Measurements from ENCODE around the gene ZBTB40. TPM values are rescaled to one million over a fixed set of nuclear protein-coding genes. Genes with fewer than 3 reads are reported as not detected.

Gene ZBTB40
- total and polyA plus RNA-seq, 10 of the 15 experiments (the other 5 are each of a cell fraction or from before 2014, with no cell fraction given) = 1.9 to 14.4 (median 9.0) TPM

DNA sequence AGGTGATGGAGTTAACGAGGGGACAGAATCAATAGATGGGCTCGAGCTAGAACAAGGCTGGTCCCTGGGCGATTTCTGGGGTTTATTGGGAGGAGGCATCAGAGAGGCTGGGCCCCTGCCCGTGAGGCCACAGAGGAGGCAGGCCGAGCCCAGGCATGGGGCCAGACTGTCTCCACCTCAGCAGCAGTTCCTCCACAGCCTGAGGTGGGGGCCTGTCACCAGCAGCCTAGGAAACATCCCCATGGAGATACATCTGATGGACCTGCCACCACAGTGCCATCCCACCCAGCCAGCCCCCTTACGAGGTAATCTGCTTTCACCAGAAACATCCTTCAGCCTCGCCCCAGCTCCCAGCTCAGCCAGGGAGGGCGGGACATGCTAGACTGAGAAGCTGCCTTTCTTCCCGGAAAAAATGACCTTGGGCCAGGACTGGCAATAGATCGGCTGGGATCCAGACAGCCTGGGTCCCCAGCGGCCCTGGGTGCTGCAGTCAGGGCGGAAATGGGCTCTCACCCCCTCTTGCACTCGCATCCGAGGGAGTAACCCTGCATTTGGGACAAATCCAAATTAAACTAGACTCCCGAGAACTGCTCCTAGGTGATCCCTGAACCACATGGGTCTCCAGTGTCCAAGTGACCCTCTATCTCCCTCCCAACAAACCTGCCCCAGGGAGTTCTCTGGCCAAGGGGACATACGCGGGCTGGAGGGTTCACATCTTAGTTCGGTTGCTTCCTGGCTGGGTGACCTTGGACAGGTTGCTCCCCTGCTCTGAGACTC, 101.6 kb downstream of the ZBTB40 start:
- no peak overlapping the region for H3K4me2 ChIP-seq (ENCODE audit: control insufficient read depth, insufficient read depth)
- ChIA-PET SMC1A (ENCODE audit: uncharacterized antibody, unreplicated experiment) (no interaction called here), RAD21 (ENCODE audit: unreplicated experiment) (no interaction called here), CTCF (no interaction called here), POLR2A (no interaction called here)
- no peaks in the 10 kb centered on the region for H3K4me1 ChIP-seq (ENCODE audit: control insufficient read depth, insufficient read depth, low read length)
- in situ Hi-C loops (cut with MboI) (no loop called here), intact Hi-C loops (cut with micrococcal nuclease; ENCODE audit: unreplicated experiment) (no loop called here)
- no peaks in the 10 kb centered on the region for H3K9me3 ChIP-seq (replicated peaks; ENCODE audit: control insufficient read depth, insufficient read depth, low read length)
- no peak overlapping the region for H3K9ac ChIP-seq (ENCODE audit: control insufficient read depth, insufficient read depth, low read length)
- DNase-seq (ENCODE audit: low read depth, low spot score) (no peak), ATAC-seq (no peak), FAIRE-seq (no peak)
- H3K27ac ChIP-seq (ENCODE audit: control insufficient read depth, insufficient read depth) = no peak overlapping the region
- BruUV-seq (replicated peaks) = no TSS peak
- WGBS (ENCODE audit: insufficient coverage, insufficient replicate concordance, low lambda C conversion rate, missing lambda C conversion rate) = 19% methylated on average over 17 of the region's 18 CpGs
- no peaks in the 10 kb centered on the region for H3K79me2 ChIP-seq (ENCODE audit: control insufficient read depth, insufficient read depth, low read length)
- H3K4me3 ChIP-seq = no peak overlapping the region
- H3K36me3 ChIP-seq (ENCODE audit: control insufficient read depth in 2 of 2, insufficient read depth in 2 of 2, low read length in 1 of 2) = no peaks in the 10 kb centered on the region
- H2AFZ ChIP-seq (ENCODE audit: control insufficient read depth, low read depth, low read length) = no peak overlapping the region
- H3K27me3 ChIP-seq (replicated peaks in 1 of 2; ENCODE audit: control insufficient read depth in 2 of 2, insufficient read depth in 2 of 2, low read length in 1 of 2) = peaks cover 4 to 12% of the 10 kb centered on the region in 2 experiments
- TF ChIP-seq IKZF1 (conservative IDR thresholded peaks at IDR 0.05) = no peak
- TF ChIP-seq, protein P1, sequence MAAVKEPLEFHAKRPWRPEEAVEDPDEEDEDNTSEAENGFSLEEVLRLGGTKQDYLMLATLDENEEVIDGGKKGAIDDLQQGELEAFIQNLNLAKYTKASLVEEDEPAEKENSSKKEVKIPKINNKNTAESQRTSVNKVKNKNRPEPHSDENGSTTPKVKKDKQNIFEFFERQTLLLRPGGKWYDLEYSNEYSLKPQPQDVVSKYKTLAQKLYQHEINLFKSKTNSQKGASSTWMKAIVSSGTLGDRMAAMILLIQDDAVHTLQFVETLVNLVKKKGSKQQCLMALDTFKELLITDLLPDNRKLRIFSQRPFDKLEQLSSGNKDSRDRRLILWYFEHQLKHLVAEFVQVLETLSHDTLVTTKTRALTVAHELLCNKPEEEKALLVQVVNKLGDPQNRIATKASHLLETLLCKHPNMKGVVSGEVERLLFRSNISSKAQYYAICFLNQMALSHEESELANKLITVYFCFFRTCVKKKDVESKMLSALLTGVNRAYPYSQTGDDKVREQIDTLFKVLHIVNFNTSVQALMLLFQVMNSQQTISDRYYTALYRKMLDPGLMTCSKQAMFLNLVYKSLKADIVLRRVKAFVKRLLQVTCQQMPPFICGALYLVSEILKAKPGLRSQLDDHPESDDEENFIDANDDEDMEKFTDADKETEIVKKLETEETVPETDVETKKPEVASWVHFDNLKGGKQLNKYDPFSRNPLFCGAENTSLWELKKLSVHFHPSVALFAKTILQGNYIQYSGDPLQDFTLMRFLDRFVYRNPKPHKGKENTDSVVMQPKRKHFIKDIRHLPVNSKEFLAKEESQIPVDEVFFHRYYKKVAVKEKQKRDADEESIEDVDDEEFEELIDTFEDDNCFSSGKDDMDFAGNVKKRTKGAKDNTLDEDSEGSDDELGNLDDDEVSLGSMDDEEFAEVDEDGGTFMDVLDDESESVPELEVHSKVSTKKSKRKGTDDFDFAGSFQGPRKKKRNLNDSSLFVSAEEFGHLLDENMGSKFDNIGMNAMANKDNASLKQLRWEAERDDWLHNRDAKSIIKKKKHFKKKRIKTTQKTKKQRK (IDR thresholded peaks at IDR 0.05; ENCODE audit: low read depth, low read length) = no peak
- TF ChIP-seq, protein P2, sequence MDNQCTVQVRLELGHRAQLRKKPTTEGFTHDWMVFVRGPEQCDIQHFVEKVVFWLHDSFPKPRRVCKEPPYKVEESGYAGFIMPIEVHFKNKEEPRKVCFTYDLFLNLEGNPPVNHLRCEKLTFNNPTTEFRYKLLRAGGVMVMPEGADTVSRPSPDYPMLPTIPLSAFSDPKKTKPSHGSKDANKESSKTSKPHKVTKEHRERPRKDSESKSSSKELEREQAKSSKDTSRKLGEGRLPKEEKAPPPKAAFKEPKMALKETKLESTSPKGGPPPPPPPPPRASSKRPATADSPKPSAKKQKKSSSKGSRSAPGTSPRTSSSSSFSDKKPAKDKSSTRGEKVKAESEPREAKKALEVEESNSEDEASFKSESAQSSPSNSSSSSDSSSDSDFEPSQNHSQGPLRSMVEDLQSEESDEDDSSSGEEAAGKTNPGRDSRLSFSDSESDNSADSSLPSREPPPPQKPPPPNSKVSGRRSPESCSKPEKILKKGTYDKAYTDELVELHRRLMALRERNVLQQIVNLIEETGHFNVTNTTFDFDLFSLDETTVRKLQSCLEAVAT (IDR thresholded peaks at IDR 0.05) = no peak
- TF ChIP-seq, protein P3, sequence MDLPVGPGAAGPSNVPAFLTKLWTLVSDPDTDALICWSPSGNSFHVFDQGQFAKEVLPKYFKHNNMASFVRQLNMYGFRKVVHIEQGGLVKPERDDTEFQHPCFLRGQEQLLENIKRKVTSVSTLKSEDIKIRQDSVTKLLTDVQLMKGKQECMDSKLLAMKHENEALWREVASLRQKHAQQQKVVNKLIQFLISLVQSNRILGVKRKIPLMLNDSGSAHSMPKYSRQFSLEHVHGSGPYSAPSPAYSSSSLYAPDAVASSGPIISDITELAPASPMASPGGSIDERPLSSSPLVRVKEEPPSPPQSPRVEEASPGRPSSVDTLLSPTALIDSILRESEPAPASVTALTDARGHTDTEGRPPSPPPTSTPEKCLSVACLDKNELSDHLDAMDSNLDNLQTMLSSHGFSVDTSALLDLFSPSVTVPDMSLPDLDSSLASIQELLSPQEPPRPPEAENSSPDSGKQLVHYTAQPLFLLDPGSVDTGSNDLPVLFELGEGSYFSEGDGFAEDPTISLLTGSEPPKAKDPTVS (IDR thresholded peaks at IDR 0.05; ENCODE audit: low read depth, low read length) = no peak
- TF ChIP-seq, protein P4, sequence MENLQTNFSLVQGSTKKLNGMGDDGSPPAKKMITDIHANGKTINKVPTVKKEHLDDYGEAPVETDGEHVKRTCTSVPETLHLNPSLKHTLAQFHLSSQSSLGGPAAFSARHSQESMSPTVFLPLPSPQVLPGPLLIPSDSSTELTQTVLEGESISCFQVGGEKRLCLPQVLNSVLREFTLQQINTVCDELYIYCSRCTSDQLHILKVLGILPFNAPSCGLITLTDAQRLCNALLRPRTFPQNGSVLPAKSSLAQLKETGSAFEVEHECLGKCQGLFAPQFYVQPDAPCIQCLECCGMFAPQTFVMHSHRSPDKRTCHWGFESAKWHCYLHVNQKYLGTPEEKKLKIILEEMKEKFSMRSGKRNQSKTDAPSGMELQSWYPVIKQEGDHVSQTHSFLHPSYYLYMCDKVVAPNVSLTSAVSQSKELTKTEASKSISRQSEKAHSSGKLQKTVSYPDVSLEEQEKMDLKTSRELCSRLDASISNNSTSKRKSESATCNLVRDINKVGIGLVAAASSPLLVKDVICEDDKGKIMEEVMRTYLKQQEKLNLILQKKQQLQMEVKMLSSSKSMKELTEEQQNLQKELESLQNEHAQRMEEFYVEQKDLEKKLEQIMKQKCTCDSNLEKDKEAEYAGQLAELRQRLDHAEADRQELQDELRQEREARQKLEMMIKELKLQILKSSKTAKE (IDR thresholded peaks at IDR 0.05; ENCODE audit: low read depth, poor library complexity, severe bottlenecking) = no peak
- H4K20me1 ChIP-seq (ENCODE audit: control insufficient read depth, insufficient read depth) = no peaks in the 10 kb centered on the region

Measured in GM12878 (cell line).